Activated CD4-positive, alpha-beta T cell treated with anti-CD3 and anti-CD28 coated beads for 1 hour (primary cell): Measurements from ENCODE around the gene ANKS1B.
"Not testable (repeated sequence)": the region's sequence is repeated elsewhere in the genome, so short reads cannot be mapped to it uniquely, and the experiment has no call there.

Source experiments
- DNase-seq: peaks from one replicate; pipeline ENCODE4 v3.0.0-alpha.2; 2020

ANKS1B gene

GRCh38 chr12:99249543-99249942, 735.2 kb downstream of the ANKS1B start:
- no peak for DNase-seq

DNA sequence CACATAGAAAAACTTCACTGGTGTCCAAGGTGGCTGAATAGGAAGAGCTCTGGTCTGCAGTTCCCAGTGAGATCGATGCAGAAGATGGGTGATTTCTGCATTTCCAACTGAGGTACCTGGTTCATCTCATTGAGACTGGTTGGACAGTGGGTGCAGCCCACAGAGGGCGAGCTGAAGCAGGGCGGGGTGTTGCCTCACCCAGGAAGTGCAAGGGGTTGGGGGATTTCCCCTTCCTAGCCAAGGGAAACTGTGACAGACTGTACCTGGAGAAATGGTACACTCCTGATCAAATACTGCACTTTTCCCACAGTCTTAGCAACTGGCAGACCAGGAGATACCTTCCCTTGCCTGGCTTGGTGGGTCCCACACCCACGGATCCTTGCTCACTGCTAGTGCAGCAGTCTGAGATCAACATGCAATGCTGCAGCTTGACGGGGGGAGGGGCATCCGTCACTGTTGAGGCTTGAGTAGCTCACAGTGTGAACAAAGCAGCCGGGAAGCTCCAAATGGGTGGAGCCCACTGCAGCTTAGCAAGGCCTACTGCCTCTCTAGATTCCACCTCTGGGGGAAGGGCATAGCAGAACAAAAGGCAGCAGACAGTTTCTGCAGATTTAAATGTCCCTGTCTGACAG, 746.7 kb downstream of the ANKS1B start:
- DNase-seq, result not testable (repeated sequence)

DNA sequence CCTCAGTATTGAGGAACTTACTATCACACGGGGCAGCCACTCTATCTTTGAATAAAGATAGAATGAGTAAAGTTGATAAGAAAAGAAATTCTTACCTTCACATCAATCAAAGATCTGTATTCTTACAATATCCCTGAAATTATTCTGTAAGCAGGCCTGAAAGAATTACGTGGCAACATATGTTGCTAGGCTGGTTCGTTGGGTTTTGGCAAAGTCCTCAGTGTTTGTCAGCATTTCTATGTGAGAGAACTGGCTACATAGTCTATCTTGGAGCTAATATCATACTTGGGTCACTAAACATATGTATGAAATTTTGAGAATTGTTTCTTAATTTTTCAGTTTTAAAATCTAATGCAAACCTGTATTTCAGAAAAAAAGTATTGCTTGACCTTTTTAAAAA, 749.4 kb downstream of the ANKS1B start:
- no peak for DNase-seq

DNA sequence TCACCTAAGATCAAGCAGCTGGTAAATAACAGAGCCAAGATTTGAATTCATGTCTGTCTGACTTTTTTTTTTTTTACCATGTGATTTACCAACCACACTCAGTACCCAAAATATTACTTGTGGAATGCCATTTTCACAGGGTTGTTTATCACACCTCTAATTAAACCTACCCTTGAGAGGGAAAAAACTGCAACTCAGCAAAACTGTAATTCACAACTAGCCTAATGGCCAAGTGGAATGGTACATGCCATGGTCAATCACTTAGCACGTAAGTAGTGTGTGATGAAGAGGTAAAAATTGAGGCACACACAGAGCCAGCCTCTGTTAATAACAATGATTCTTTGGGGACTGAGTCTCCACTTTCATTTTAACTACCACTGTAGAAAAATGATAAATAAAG, 750.0 kb downstream of the ANKS1B start:
- DNase-seq, result no peak

- DNase-seq, result no peak
Measured at GRCh38 chr12:99232324-99232723, 752.4 kb downstream of the ANKS1B start.

DNA sequence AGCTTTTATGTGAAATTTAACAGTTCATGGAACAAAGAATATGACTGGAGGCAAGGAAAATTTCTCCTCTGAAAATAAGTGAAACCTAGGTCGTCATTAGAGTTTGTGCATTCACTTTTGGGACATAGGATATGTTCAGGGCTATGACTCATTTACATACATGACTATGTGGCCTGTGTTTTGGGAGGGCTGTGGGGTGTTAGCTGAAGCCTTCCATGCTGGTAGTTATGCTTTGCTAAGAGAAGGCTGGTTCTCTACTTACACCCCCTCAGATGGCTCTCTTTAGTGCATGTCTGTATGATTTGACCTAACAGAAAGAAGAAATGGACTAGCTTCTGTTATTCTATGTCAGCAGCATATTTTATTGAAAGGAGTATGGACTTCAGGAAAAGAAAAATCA, 753.7 kb downstream of the ANKS1B start:
- no peak for DNase-seq

GRCh38 chr12:99224237-99224636, 760.5 kb downstream of the ANKS1B start:
- no peak for DNase-seq

- DNase-seq, result no peak
Measured at GRCh38 chr12:99223579-99223978, 761.2 kb downstream of the ANKS1B start.

- no peak for DNase-seq
Measured at GRCh38 chr12:99213047-99213446, 771.7 kb downstream of the ANKS1B start.

- no peak for DNase-seq
Measured at GRCh38 chr12:99212275-99212674, 772.5 kb downstream of the ANKS1B start.

DNA sequence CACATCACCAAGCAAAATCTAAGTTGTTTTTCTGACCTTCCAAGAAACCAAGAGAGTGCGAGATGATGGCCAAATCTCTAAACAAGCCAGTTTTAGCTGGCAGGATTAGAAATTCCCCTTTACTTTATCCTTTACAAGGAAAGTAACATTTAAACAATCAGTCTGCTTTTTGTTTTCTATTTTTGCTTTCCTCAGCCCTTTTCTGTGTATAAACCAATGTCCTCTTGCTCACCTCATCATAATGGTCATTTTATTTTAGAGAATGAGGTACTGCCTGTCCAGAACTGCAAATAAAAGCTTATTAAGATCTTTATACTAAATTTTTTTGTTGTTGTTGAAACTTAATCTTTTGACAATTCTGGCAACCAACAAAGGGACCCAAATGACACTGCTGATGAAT, 779.6 kb downstream of the ANKS1B start:
- no peak for DNase-seq

DNA sequence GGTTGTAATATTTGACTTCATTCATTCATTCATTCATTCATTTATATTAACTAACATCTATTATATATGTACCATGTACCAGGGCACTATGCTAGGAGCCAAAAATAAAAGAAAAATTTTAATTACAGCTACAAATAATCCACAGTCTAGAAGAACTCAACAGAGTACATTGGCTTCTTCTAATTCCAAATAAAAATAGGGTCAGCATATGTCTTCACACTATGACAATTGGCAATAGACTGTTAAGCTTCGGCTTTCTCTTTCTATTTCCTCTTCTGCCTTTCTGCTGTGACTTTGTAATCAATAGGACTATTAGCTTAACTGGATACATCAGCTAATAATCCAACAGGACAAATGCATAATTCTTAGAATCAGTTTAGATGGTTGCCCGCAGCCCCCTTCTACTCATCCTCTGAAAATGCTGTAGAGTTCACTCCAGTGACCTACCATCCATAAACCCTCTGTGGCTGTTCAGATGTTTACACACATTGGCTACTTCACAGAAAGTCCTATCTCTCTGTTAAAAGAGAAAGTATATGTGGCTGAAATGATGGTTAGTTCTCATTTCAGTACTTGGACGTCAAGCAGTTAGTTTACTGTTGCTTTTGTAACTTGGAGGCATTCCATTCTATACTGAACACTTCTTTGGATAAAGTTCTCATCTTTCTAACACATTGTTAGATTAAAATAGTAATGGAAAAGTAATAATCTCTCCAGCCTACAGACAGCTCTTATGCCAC, 782.7 kb downstream of the ANKS1B start:
- no peak for DNase-seq

DNA sequence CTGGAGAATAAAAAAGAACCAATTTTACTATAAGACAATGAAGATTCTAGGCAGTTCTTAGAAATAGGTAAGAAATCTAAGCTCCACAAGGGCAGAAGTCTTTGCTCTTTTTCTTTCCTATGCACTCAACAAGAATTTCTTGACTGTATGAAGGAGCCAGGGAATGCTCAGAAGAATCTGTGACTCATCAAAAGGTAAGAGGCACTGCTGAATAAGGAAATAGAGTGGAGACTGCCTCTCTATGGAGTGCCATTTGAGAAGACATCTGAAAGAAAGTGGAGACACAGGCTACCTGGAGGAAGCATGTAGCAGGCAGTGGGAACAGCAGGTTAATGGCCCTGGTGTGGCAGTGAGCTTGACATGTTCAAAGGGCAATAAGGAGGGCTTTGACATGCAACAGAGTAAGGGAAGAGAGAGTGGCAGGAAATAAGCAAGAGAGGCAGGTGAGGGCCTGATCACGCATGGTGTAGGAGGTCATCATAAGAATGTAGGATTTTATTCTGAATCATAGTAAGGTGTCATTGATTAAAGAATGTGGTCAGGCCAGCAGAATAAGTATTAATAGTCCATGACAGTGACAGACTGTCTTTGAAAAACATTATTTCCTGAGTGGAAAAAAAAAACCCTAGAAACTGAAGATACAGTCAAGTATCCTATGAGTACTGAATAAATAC, 783.9 kb downstream of the ANKS1B start:
- DNase-seq, result no peak

DNA sequence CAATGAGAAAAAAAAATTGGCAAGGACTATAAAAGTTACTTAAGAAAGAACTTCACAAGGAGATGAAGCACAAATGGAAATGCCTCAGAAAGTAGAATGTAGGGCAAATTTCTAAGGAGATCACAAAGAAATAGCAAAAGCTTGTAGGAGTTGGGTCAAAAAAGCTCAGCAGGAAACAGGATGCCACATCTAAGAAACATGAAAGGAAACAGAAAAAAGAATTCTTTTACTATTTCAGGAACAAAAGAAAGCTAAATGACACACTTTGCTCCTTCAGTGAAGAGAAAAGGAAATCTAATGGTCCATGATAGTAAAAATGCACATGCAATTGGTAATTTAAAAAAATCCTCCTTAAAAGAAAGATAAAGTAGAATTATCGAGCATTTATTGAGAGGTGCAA, 789.3 kb downstream of the ANKS1B start:
- DNase-seq, result no peak

DNA sequence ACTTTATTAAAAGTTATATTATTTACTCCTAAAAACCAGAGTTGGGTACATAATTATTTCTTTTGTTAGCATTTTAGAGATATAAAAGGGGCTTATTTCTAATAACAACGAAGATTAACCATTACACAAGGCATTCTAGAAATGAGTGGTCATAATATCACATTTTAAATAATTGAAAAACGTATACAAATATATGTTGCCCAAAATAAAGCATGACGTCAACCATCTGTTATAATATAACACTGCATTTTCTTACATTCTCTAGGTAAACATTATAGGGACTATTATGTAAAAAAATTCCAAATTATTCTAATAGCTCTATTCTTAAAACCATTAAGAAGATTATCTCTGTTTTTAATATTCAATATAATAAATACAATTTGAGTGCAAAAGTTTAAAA, 792.2 kb downstream of the ANKS1B start:
- DNase-seq, result no peak

GRCh38 chr12:99176871-99177270, 807.9 kb downstream of the ANKS1B start:
- no peak for DNase-seq

DNA sequence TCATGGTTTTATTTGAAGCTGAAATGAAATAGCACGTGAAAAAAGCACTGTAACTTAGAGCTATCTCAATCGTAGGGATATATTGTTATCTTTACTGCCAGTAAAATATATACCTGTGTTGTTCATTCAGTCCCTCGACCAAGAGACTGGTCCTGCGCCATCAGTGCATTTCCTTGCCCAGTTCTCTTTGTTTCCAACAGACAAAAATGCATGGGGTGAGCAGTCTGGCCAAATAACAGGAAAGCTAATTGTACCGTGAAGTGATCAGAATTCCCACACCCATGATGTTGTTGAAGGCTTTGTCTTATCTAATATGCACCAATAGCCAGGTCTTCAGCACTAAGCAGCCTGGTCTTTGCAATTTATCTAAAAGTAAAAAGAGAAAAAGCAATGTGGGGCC, 814.3 kb downstream of the ANKS1B start:
- DNase-seq, result no peak

- DNase-seq, result no peak
Measured at GRCh38 chr12:99170037-99170436, 814.7 kb downstream of the ANKS1B start.

DNA sequence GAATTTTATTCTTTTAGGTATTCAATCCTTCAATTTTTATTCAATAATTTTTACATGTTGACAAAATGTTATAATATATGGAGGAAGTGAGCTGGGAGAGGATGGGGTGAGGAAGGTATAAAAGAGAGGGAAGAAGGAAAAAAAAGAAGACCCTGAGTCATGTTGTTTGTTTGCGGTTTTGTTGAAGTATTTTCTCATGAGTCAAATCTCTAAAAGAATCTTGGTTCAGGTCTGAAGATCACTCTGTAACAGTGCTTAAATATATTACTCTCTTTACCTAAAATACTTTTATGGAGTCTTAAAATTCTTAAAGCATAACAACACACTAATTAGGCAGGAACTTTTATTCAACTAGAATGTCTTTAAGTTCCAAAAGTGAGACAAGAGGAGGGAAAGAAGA, 826.8 kb downstream of the ANKS1B start:
- DNase-seq, result no peak

- DNase-seq, result no peak
Measured at GRCh38 chr12:99154983-99155336, 829.8 kb downstream of the ANKS1B start.

DNA sequence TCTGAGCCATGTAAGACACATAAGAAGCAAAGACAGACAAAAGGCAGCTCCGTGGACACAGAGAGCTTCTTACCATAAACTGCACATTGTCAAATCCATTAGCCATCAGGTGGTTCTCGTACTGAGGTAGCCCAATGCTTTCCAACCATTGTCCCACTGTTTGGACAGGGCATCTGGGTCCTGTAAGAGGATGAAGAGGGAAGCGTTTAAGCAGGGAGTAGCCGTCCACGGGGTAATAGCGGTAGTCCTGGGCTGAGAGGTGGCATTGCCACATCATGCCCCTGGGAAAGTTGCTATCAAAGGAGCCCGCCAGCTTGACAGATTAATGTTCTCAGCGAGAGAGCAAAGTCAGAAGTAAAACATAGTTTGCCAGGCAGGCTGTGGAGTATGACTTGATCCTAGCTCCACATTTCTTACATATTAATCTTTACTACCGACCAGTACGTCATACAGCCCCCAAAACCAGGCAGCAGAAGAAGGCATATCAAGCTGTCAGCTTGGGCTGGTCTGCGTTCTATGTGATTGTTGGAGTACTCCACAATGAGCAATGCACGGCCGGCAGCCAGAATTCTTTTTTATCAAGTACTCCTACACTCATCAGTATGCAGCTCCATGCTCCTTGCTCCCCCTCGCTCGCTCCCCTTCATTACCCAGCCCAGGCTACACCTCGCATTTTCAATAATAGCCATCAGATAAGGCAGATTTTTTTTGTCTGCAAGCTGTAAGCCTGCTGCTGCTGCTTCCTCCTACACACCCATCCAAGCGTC, 830.3 kb downstream of the ANKS1B start:
- no peak for DNase-seq

DNA sequence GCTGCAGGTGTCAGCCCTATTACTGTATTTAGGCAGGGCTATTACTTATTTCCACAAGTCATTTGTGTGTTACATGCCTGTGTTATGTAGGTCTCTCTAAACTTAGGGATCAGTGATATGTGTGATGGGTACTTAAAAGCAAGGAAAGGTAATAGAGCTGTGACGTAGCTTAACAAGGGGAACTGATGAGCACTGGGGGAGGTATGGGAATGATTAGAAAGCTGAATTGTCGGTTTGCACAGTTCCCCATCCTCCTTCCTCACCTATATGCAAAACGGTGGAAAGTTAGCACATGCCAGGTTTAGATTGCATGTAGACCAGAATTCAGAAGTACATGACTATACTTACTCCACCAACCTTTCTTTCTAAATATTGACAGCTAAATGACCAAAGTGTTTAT, 831.4 kb downstream of the ANKS1B start:
- no peak for DNase-seq

GRCh38 chr12:99152337-99152736, 832.4 kb downstream of the ANKS1B start:
- no peak for DNase-seq

DNA sequence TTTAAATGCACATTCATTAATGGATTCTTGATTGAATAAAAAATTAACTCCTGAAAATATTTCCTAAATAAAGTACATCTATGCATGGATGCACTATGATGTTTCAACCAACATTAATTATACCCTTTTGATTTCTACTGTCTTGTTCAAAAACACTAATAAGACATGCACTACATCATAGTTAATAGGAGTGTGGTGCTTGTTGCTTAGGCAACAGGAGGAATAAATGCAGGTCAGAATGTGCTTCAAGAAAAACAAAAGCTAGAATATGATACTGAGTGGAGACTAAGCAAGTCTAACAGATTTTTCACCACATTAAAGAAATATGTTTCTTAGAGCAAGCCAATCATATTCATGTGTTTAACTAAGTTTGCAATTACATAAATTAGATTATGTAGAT, 833.0 kb downstream of the ANKS1B start:
- DNase-seq, result no peak
